ENCODE data around the gene BHLHE41.

DNA sequence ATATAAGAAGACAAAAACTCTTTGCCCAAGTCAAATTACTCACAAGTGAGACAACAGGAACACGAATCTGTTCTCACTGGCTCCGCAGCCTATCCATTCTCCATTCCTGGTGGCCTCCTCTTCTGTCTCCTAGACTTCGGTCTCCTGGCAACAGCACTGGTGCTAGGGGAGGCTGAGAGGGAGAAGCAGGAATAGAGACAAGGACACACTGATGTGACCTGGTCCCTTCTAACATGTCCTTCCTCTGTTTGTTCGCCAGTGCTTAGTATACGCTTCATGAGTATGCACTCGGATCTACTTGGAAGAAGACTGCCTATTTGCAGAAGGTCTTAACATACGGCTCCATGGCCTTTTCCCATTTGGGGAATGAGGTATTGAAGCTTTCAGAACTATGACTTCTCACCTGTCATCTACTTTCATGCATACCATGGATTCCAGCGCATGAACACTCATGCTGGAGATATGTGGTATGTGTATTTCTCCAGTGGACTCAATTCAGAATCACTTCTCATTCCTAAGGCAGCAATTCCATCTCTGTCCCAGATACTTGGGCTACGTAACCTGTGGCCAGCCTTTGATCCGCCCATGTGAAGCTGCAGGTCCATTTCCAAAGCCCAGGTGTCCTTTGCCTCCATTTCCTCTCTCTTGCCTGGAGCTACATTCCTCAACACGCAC lies 33.9 kb downstream of the BHLHE41 start:
- no peak for TF ChIP-seq ZFP3 (CRISPR knock-in tag; IDR thresholded peaks at IDR 0.05)
- TF ChIP-seq ZFP30 (CRISPR knock-in tag; IDR thresholded peaks at IDR 0.05): no peak
- TF ChIP-seq ARNTL (CRISPR knock-in tag; IDR thresholded peaks at IDR 0.05; ENCODE audit: borderline replicate concordance, low read depth): no peak

Measured in SK-N-SH treated with all-trans-retinoic acid at 6 μM for 48 hours (cell line).